ENCODE measurements around the gene TOGARAM2.
"Not testable (repeated sequence)": the region's sequence is repeated elsewhere in the genome, so short reads cannot be mapped to it uniquely, and the experiment has no call there.

The TOGARAM2 gene

DNA sequence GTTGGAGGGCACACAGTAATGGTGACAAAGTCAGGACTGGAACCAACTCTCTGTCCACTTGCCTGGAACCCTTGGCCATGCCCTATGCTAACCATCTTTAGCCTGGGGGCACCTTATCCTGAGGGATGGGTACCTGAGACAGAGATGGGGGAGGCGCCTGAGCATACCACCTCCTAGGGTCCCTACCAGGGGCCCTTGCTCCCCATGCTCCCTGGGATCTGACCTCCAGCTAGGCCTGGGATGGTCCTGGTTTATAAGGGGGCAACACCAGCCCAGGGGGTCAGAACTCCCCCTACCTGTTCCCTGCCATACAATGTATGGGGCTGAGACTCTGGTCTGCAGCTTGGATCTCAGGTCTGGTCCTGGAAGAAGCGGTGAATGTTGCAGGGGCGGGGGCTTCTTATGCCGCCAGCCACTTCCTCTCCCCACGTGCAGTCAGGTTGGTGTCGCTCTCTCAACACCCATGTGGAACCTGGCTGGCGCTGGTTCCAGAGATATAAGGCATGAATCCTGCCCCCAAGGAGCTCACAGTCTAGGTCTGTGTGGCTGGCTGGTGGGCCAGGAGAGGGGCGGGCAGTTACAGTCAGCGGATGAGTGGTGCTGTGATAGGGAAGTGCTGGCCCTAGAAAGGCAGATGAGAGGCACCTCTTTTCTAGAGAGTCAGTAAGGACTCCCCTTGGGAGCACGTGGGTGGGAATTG, 3.8 kb upstream of the TOGARAM2 start:
- DNase-seq (ENCODE audit: low read depth) = no peak

DNA sequence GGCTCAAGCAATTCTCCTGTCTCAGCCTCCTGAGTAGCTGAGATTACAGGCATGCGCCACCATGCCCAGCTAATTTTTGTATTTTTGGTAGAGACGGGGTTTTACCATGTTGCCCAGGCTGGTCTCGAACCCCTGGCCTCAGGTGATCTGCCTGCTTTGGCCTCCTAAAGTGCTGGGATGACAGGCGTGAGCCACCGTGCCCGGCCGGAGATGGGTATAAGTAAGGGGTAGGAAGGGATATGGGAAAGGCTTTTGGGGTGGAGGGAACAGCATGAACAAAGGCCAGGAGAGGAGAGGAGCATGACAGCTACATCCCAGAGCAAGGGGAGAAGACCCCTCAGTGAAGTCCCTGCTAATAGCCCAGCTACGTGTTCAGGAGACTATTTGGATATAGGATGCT, 3.1 kb upstream of the TOGARAM2 start:
- not testable (repeated sequence) for DNase-seq (ENCODE audit: low read depth)

DNA sequence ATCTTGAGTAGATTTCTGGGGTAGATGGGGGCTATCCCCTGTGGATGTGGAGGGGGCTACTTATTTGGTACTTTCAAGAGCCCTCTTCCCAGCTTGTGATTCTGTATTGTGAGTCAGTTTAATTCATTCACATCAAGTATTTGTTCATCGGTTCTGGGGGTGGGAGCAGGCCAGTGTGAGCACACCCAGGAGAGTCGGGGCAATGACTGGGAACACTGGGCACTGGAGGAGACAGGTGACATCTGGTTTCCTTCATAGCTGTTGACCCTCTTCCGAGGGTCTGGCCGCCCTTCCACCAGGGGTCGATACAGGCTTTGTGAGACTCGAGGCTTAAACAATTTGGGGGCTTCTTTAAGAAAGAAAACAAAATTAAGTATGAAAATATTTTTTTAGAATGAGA, 2.5 kb upstream of the TOGARAM2 start:
- no peak for DNase-seq (ENCODE audit: low read depth)

GRCh38 chr2:28979041-28979440, 2.1 kb upstream of the TOGARAM2 start:
- no peak for DNase-seq (ENCODE audit: low read depth)

DNA sequence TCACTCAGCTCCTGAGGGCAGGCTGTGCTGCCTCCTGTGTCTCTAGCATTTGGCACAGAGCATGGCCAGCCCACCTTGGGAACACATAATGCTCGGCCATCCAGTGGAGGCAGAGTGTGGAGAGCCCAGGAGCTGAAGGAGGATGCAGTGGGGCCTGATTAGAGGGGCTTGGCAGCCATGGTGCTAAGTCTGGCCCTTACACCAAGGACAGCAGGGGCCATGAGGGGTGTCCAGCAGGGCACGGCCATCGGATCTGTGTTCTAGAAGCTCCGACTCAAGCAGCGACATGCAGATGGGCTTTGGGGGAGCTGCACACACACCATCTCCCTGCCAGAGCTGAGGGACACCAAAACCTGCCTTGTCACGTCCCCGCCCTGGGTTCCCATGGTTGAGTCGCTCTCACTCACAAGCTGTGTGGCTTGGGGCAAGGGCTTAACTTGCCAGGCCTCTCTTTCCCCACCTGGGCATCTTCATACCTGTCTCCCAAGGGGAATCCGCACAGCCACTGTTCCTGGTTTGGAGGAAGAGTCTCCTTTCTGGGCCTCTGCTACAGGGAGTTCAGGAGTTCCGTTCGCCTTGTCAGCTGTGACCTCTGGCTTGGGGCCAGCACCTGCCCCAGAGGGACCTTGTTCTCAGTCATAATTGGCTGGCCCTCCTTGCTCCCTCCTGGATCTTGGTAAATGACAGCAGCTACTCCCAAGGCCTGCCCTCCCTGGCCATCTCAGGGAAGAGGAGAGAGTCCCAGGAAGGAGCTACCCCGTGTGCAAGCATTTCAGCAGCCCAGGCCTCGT, 1.3 kb upstream of the TOGARAM2 start:
- no peak for DNase-seq (ENCODE audit: low read depth)

DNA sequence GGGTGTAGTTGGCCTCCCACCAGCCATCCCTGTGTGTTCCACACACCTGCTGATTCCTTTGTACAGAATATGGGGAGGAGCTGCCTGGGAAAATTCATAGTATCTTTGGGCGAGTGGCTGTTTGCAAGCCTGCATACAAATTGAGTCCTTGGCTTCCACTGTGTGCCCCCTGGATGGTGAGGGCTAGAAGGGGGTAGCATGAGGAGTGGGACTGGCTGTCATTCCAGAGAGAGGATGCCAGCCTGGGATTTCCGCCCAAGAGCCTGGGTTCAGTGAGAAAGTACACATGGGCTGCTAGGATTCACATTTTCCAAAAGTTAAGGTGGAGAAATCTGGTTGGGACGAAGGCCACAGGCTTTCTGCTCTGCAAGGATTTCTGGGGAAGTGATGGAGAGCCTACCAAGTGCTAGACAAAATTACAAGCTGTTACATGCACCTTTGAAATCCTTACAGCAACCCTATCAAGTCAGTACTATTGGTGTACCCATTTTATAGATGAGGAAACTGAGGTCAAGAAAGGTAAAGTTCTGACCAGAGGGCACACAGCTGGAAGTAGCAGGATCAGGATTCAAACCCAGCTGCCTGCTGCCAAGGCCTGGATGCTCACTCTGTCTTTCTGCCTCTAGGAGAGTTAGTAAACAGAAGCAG, 606 bp upstream of the TOGARAM2 start:
- no peak for DNase-seq (ENCODE audit: low read depth)

- no peak for DNase-seq (ENCODE audit: low read depth)
Observed at GRCh38 chr2:28981620-28982376, 700 bp downstream of the TOGARAM2 start.

DNA sequence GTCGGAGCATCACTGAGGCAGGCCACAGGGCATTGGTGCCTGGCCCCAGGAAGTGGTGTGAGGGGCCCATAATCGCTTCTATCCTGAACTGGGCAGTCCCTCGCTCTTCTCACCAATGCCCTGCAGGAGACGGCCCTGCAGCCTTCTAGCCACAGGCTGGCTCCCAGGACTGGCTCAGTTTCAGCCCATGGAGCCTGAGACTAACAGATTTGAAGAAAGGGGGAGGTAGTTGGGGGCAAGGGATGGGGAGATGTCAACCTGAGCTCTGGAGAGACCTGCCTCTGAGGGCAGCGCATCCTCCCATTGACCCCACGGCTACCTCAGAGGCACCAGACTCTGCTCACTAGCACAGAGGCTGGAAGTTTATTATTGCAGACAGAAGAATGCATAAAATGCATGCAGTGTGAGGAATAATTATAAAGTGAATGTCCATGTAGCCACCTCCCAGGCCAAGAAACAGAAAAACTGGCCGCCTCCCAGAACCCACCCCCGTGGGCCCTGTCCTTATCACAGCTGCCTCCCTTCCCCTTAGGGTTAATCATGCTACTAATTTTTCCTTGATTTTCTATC, 1.4 kb downstream of the TOGARAM2 start:
- peak; percentile 33 for DNase-seq (ENCODE audit: low read depth)

GRCh38 chr2:28986429-28986828, 5.3 kb downstream of the TOGARAM2 start:
- DNase-seq (ENCODE audit: low read depth) = no peak

- DNase-seq (ENCODE audit: low read depth) = no peak
Observed at GRCh38 chr2:28989973-28990372, 8.9 kb downstream of the TOGARAM2 start.

DNA sequence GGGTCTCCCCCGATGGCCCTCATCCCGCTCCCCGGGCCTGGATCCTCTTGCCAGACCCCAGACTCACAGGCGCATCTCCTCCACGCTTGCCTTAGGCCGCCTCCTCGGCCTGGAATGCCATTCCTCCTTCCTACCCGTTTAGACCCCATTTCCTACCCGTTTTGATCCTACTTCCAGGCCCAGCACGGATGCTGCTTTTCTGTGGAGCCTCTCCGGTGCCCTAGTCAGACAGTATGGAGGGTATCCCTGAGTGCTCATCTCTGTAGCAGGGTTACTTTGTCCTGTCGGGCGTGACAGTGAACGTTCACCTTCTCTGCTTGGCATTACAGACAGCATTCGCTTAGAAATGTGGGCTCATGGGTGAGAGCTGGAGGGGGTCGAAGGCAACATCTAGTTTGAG, 9.3 kb downstream of the TOGARAM2 start:
- no peak for DNase-seq (ENCODE audit: low read depth)

GRCh38 chr2:28991021-28991420, 9.9 kb downstream of the TOGARAM2 start:
- DNase-seq (ENCODE audit: low read depth) = peak; percentile 66

DNA sequence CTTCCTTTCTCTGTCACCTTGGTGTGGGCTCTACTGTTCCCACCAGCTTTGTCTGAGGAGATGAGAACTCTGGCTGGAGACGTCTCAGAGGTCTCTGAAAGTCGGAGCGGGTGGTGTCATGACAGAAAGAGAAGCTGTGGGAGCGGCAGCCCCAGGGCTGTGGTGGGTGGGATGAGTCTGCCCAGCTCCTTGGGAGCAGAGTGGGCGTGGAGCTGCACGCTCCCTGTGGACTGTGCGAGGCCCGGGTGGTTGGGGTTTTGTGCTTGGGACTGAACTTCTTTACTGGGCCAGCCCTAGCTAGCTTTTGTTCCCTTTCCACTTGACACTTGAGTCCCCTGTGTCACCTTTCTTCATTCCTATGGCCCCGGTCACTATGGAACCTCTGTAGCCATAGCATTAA, 10.4 kb downstream of the TOGARAM2 start:
- DNase-seq (ENCODE audit: low read depth) = no peak

GRCh38 chr2:28993206-28993960, 12.3 kb downstream of the TOGARAM2 start:
- no peak for DNase-seq (ENCODE audit: low read depth)

GRCh38 chr2:28994074-28994473, 13.0 kb downstream of the TOGARAM2 start:
- no peak for DNase-seq (ENCODE audit: low read depth)

DNA sequence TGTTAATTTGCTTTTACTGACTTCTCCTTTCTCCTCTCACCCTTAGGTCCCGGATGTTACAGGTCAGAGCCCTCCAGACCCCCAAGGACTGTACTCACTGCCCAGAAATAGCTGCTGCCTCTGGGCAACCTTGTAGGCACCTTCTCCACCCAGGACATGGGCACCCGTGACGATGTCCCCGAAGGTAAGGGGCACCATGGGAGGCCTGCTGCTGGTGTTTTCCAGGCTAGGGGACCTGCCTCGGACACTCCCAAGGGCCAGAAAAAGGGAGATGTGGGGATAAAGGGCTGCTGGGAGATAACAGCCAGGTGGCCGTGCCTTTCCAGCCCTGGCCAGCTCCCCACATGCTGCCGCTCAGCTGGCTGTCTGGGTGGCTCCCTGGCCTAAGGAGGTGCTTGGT, 13.6 kb downstream of the TOGARAM2 start:
- DNase-seq (ENCODE audit: low read depth) = no peak

- DNase-seq (ENCODE audit: low read depth) = no peak
Observed at GRCh38 chr2:28995765-28996750, 15.0 kb downstream of the TOGARAM2 start.

DNA sequence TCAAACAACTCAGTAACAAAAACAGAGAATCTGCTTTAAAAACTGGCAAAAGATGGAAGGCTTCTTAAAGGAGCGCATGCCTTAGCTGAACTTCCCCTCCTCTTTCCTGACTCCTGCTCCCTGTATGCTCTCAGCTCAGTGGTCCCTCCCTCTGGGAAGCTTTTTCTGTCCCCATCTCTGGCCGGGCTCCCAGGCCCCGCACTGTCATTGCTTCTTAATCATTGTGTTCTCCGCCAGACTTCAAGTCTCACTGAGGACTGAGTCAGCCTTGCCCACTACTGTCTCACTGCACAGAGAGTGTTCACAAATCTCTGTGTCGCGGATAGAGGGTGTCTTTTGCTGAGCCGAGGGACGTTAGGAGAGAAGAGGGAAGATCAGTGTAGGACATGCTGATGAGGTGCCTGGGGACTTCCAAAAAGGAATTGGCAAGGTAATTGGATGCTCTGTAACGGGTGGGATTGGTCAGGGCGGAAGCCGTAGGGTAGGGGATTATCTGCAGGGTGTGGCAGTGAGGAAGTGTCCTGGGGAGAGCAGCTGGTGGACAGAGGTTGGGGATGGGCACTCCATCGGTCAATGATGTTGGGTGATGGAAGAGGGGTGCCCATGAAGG, 16.2 kb downstream of the TOGARAM2 start:
- peak; percentile 18 for DNase-seq (ENCODE audit: low read depth)
